HepG2 (cell line): ENCODE results near the gene LIFR. TPM values are rescaled to one million over a fixed set of nuclear protein-coding genes. Genes with fewer than 3 reads are reported as not detected.

ENCODE experiments used
- ATAC-seq: fragments of 200-7000 bp; cut with Tn5 transposase; 3 replicates; pipeline ENCODE4 v1.9.1; 2020; ENCODE audit warnings: mild to moderate bottlenecking, moderate library complexity
- BruUV-seq: library from RNA; stranded (reverse); fragments of 400-500 nt; replicated peaks from 2 replicates; lab custom pipeline; 2021; lab: Mats Ljungman, UMichigan
- CTCF ChIA-PET: fragments of 300-600 bp; formaldehyde crosslinking; extraction: SDS; loops from one replicate; lab custom pipeline; 2021; ENCODE audit warnings: low total read pairs, inconsistent platforms, low intra/inter-chr PET ratio; lab: Yijun Ruan, JAX
- POLR2A ChIA-PET: fragments of 350-600 bp; sonication (Branson Sonifier 250); formaldehyde crosslinking; loops from one replicate; lab custom pipeline; 2020; ENCODE audit warnings: antibody characterized with exemption, inconsistent platforms; lab: Yijun Ruan, JAX
- DNase-seq: peaks from one replicate; pipeline ENCODE4 v3.0.0-alpha.2; 2015; ENCODE audit warnings: low spot score
- FAIRE-seq: peaks from 3 replicates; lab custom pipeline; 2011; peaks lifted over from hg19 to GRCh38; lab: Jason Lieb, UNC
- H2AFZ ChIP-seq: one replicate; pipeline ENCODE4 v1.6.1; 2011; ENCODE audit warnings: low read length, inconsistent platforms
- H3K27ac ChIP-seq: fragments of 300-600 bp; 3 replicates; pipeline ENCODE4 v1.8.0; 2011; ENCODE audit warnings: mixed run types, mild to moderate bottlenecking, mixed read lengths, low read length, inconsistent platforms; ENCODE audit not compliant: insufficient read depth; ENCODE audit errors: extremely low read length
- H3K27me3 ChIP-seq, 2 experiments: fragments of 200-600 bp in 1 of 2; 2 replicates in 1 of 2; 3 replicates in 1 of 2; pipeline versions ENCODE4 v1.6.0 to v1.8.0; 2011; ENCODE audit warnings: low read length in 2 of 2, mild to moderate bottlenecking in 2 of 2, moderate library complexity in 2 of 2, inconsistent platforms in 1 of 2; ENCODE audit not compliant: insufficient read depth in 2 of 2, control insufficient read depth in 1 of 2
- H3K36me3 ChIP-seq, 2 experiments: fragments of 200-600 bp in 1 of 2; replicated peaks in 1 of 2; 2 replicates in 1 of 2; 3 replicates in 1 of 2; pipeline versions ENCODE4 v1.5.1 to v1.8.0; 2011; ENCODE audit warnings: low read length in 2 of 2, inconsistent platforms in 1 of 2; ENCODE audit not compliant: insufficient read depth in 2 of 2, control insufficient read depth in 1 of 2
- H3K4me1 ChIP-seq: 2 replicates; pipeline ENCODE4 v1.5.1; 2012; ENCODE audit warnings: low read length, inconsistent platforms; ENCODE audit not compliant: insufficient read depth
- H3K4me2 ChIP-seq: 2 replicates; pipeline ENCODE4 v1.6.0; 2011; ENCODE audit warnings: low read depth, low read length, inconsistent platforms
- H3K4me3 ChIP-seq, 3 experiments: fragments of 200-600 bp in 1 of 3; sonication (generic), shearing (Covaris generic) in 1 of 3; replicated peaks in 1 of 3; 2 replicates each; pipeline ENCODE4 v1.5.1; 2011 to 2016; ENCODE audit warnings: low read length in 3 of 3, inconsistent platforms in 2 of 3, low read depth in 2 of 3, mild to moderate bottlenecking in 2 of 3, control low read depth in 1 of 3, mixed read lengths in 1 of 3; ENCODE audit not compliant: insufficient read depth in 1 of 3
- H3K79me2 ChIP-seq: one replicate; pipeline ENCODE4 v1.6.1; 2011; ENCODE audit warnings: low read length, inconsistent platforms; ENCODE audit not compliant: insufficient read depth
- H3K9ac ChIP-seq: 2 replicates; pipeline ENCODE4 v1.6.0; 2011; ENCODE audit warnings: mild to moderate bottlenecking, low read depth, low read length, inconsistent platforms; ENCODE audit not compliant: insufficient read depth
- H3K9me3 ChIP-seq: 2 replicates; pipeline ENCODE4 v1.5.1; 2012; ENCODE audit warnings: mild to moderate bottlenecking, low read length
- H4K20me1 ChIP-seq: 2 replicates; pipeline ENCODE4 v1.6.0; 2011; ENCODE audit warnings: inconsistent platforms, mild to moderate bottlenecking, low read length, moderate library complexity; ENCODE audit not compliant: insufficient read depth
- ATF5 ChIP-seq: sonication (generic); formaldehyde crosslinking; IDR thresholded peaks from 2 replicates; pipeline ENCODE4 v1.4.0; 2020; ENCODE audit warnings: mild to moderate bottlenecking, low read depth, missing genetic modification reagents
- EEA1 ChIP-seq: sonication (generic); formaldehyde crosslinking; IDR thresholded peaks from 2 replicates; pipeline ENCODE4 v1.5.1; 2020; ENCODE audit warnings: mild to moderate bottlenecking, missing genetic modification reagents, borderline replicate concordance
- HDAC1 ChIP-seq: sonication (generic); formaldehyde crosslinking; IDR thresholded peaks from 2 replicates; pipeline ENCODE4 v1.5.1; 2020; ENCODE audit warnings: mild to moderate bottlenecking, missing genetic modification reagents
- MIXL1 ChIP-seq: IDR thresholded peaks from 2 replicates; pipeline ENCODE4 v1.6.1; 2016
- MZF1 ChIP-seq: sonication (generic); formaldehyde crosslinking; IDR thresholded peaks from 2 replicates; pipeline ENCODE4 v1.8.1; 2023; ENCODE audit warnings: mild to moderate bottlenecking, missing genetic modification reagents, borderline replicate concordance
- NFKB2 ChIP-seq: sonication (generic); formaldehyde crosslinking; IDR thresholded peaks from 2 replicates; pipeline ENCODE4 v1.4.0; 2020; ENCODE audit warnings: missing genetic modification reagents, borderline replicate concordance
- NONO ChIP-seq, 2 experiments: fragments of 450-650 bp in 1 of 2; sonication (generic) in 1 of 2; formaldehyde crosslinking in 1 of 2; IDR thresholded peaks in 1 of 2; conservative IDR thresholded peaks in 1 of 2; 2 replicates each; pipeline versions ENCODE4 v1.6.1 to v1.8.0; 2017 to 2022; ENCODE audit warnings: mild to moderate bottlenecking in 1 of 2, missing genetic modification reagents in 1 of 2, moderate library complexity in 1 of 2
- SMAD3 ChIP-seq: sonication (generic); formaldehyde crosslinking; IDR thresholded peaks from 2 replicates; pipeline ENCODE4 v1.4.0; 2020; ENCODE audit warnings: missing genetic modification reagents
- SRSF1 ChIP-seq: fragments of 200-400 bp; formaldehyde crosslinking; optimal IDR thresholded peaks from 2 replicates; pipeline ENCODE3; 2017; ENCODE audit warnings: mild to moderate bottlenecking, low read depth, low read length, moderate library complexity
- TFAP4 ChIP-seq: sonication (generic); IDR thresholded peaks from 2 replicates; pipeline ENCODE4 v1.6.1; 2016; ENCODE audit warnings: low read depth, borderline replicate concordance
- ZNF512 ChIP-seq: sonication (generic); formaldehyde crosslinking; IDR thresholded peaks from 2 replicates; pipeline ENCODE4 v1.4.0; 2020; ENCODE audit warnings: mild to moderate bottlenecking, missing genetic modification reagents
- ZNF672 ChIP-seq: sonication (generic); formaldehyde crosslinking; IDR thresholded peaks from 2 replicates; pipeline ENCODE4 v1.8.1; 2022; ENCODE audit warnings: missing genetic modification reagents
- WGBS: methylation state at CpG from one replicate; pipeline ENCODE4 v1.1.6; 2017; ENCODE audit warnings: low lambda C conversion rate; 5-methylcytosine and 5-hydroxymethylcytosine counted together
- in situ Hi-C: cut with HindIII; loops from 2 replicates; pipeline ENCODE4 v1.10.0; 2017; ENCODE audit warnings: low pct_unique_long_range_greater_than_20kb; ENCODE audit not compliant: extremely low pct_ligation_motif_present
- intact Hi-C: fragments of 100-400 bp; cut with micrococcal nuclease; formaldehyde crosslinking; loops from one replicate; pipeline ENCODE4 v1.10.0; 2022; ENCODE audit not compliant: unreplicated experiment
- polyA plus RNA-seq, 8 experiments: library from polyadenylated mRNA; depleted of rRNA in 3 of 8; stranded (reverse) in 7 of 8; unstranded in 1 of 8; fragments of >200 nt; fragmentation: Illumina TruSeq in 4 of 8; extraction: Trizol in 4 of 8; gene quantifications; 2 replicates each; pipeline versions ENCODE4 v1.2.1 to v1.2.3, GENCODE V29; 2011 to 2016; ENCODE audit warnings: low read depth in 4 of 8, missing spikeins in 1 of 8, mixed read lengths in 1 of 8; ENCODE audit not compliant: insufficient read depth in 1 of 8
- total RNA-seq, 5 experiments: library from RNA; depleted of rRNA; stranded (reverse); fragments of >200 nt; fragmentation: Illumina TruSeq; extraction: Trizol; gene quantifications; 2 replicates each; pipeline ENCODE4 v1.2.3, GENCODE V29; 2016; ENCODE audit warnings: low read depth in 1 of 5

Gene LIFR
- total and polyA plus RNA-seq, 2 of the 13 experiments (the other 11 are each of a cell fraction or from before 2014, with no cell fraction given): 6.3 to 25.2 TPM

GRCh38 chr5:38515092-38515491 is 41.4 kb downstream of the LIFR start:
- Histone ChIP-seq H3K4me3 (no peak overlapping the region), H3K4me1 (no peaks in the 10 kb centered on the region)
- ATAC-seq: no peak
- TF ChIP-seq EEA1 (CRISPR knock-in tag): no peak
- TF ChIP-seq ATF5 (CRISPR knock-in tag): no peak
- TF ChIP-seq SRSF1: no peak
- no peak for TF ChIP-seq MIXL1 (CRISPR knock-in tag)
- no peak for TF ChIP-seq ZNF512 (CRISPR knock-in tag)
- TF ChIP-seq ZNF672: no peak
- no peak for TF ChIP-seq MZF1 (CRISPR knock-in tag)
- TF ChIP-seq NONO (IDR thresholded peaks at IDR 0.05): no peak
- no peak for TF ChIP-seq NONO (CRISPR knock-in tag; conservative IDR thresholded peaks at IDR 0.05)
- no peak for TF ChIP-seq HDAC1 (CRISPR knock-in tag)
- TF ChIP-seq SMAD3 (CRISPR knock-in tag): no peak
- no peak for TF ChIP-seq TFAP4
- no peak for TF ChIP-seq NFKB2 (CRISPR knock-in tag)
- TF ChIP-seq, all 625 proteins: peak for 0
- DNase-seq (no peak), FAIRE-seq (no peak)
- in situ Hi-C loops (no loop called here), intact Hi-C loops (loop anchor here (2.0 to 5.0 kb wide), 2 partner anchors 37 to 74 kb away; no protein-coding TSS in a partner anchor)
- Histone ChIP-seq H4K20me1 (no peaks in the 10 kb centered on the region), H3K79me2 (no peaks in the 10 kb centered on the region), H3K27ac (no peak overlapping the region), H3K9ac (no peak overlapping the region), H3K27me3 (no peaks in the 10 kb centered on the region), H3K9me3 (no peaks in the 10 kb centered on the region), H2AFZ (no peak overlapping the region), H3K36me3 (peaks cover 3 to 20% of the 10 kb centered on the region in 2 experiments; a peak in 4 of 5 replicates), H3K4me2 (no peak overlapping the region)
- BruUV-seq: no TSS peak
- 91% methylated on average over 3 of the region's 3 CpGs for WGBS
- CTCF ChIA-PET: no interaction called here
- POLR2A ChIA-PET: no interaction called here
